Endodermal cell (in vitro differentiated cells): Measurements from ENCODE around the gene SELPLG. TPM values are rescaled to one million over a fixed set of nuclear protein-coding genes. Genes with fewer than 3 reads are reported as not detected.

Experiments
- DNase-seq: peaks from one replicate; pipeline ENCODE4 v3.0.0-alpha.2; 2017
- H3K27ac ChIP-seq: 2 replicates; pipeline ENCODE4 v1.5.1; 2013; ENCODE audit warnings: mild to moderate bottlenecking, low read depth, low read length, moderate library complexity
- H3K27me3 ChIP-seq: 2 replicates; pipeline ENCODE4 v1.6.1; 2013; ENCODE audit warnings: mild to moderate bottlenecking, low read length, moderate library complexity; ENCODE audit not compliant: insufficient read depth, control insufficient read depth, poor library complexity, severe bottlenecking
- H3K36me3 ChIP-seq: 2 replicates; pipeline ENCODE4 v1.7.0; 2013; ENCODE audit warnings: mild to moderate bottlenecking, low read length, moderate library complexity; ENCODE audit not compliant: control insufficient read depth, insufficient read depth
- H3K4me1 ChIP-seq: one replicate; pipeline ENCODE4 v1.7.0; 2013; ENCODE audit warnings: low read length; ENCODE audit not compliant: control insufficient read depth, insufficient read depth
- H3K4me3 ChIP-seq: 2 replicates; pipeline ENCODE4 v1.5.1; 2013; ENCODE audit warnings: mild to moderate bottlenecking, low read length, moderate library complexity
- H3K9ac ChIP-seq: 2 replicates; pipeline ENCODE4 v1.6.1; 2013; ENCODE audit warnings: mild to moderate bottlenecking, low read length, moderate library complexity; ENCODE audit not compliant: poor library complexity, severe bottlenecking; ENCODE audit errors: extremely low read depth
- H3K9me3 ChIP-seq: 2 replicates; pipeline ENCODE4 v1.6.1; 2013; ENCODE audit warnings: mild to moderate bottlenecking, low read length, moderate library complexity; ENCODE audit not compliant: control insufficient read depth
- H3K27ac Mint-ChIP-seq: 2 replicates; pipeline ENCODE4 v1.8.0; 2020; ENCODE audit warnings: mixed read lengths
- H3K27me3 Mint-ChIP-seq: 2 replicates; pipeline ENCODE4 v1.8.0; 2021; ENCODE audit warnings: mild to moderate bottlenecking, mixed read lengths; ENCODE audit not compliant: insufficient read depth
- H3K36me3 Mint-ChIP-seq: 2 replicates; pipeline ENCODE4 v1.8.0; 2020; ENCODE audit warnings: low read depth, mixed read lengths
- H3K4me1 Mint-ChIP-seq: 2 replicates; pipeline ENCODE4 v1.8.0; 2020; ENCODE audit warnings: mixed read lengths
- H3K4me3 Mint-ChIP-seq: 2 replicates; pipeline ENCODE4 v1.8.0; 2020; ENCODE audit warnings: mild to moderate bottlenecking, moderate library complexity, mixed read lengths
- H3K9me3 Mint-ChIP-seq: 2 replicates; pipeline ENCODE4 v1.8.0; 2020; ENCODE audit warnings: mild to moderate bottlenecking, mixed read lengths
- CTCF ChIP-seq: fragments of 200-600 bp; sonication (generic); conservative IDR thresholded peaks from 2 replicates; pipeline ENCODE4 v1.5.0; 2021; ENCODE audit warnings: antibody characterized with exemption, mild to moderate bottlenecking
- WGBS, 2 experiments: methylation state at CpG; one replicate each; pipeline versions ENCODE4 v1.1.5 to v1.1.7; 2013; ENCODE audit warnings: missing lambda C conversion rate in 2 of 2, mixed read lengths in 1 of 2; ENCODE audit not compliant: insufficient coverage in 1 of 2, insufficient read length in 1 of 2; 5-methylcytosine and 5-hydroxymethylcytosine counted together
- total RNA-seq, 2 donors: library from RNA; stranded (reverse); fragmentation: NEBNext Ultra II Directional in 1 of 2; extraction: Animal tissue kit (Norgen Biotek cat#: 25700) in 1 of 2; gene quantifications; 2 replicates in 1 of 2; 3 replicates in 1 of 2; pipeline ENCODE4 v1.2.1, GENCODE V29; 2021

Gene SELPLG
- total RNA-seq, 2 donors from 2014 or later = 0.13 TPM; not detected in 1

GRCh38 chr12:108612788-108613282, 20.9 kb downstream of the SELPLG start:
- Mint-ChIP-seq H3K4me1 (no peaks in the 10 kb centered on the region), H3K36me3 (no peaks in the 10 kb centered on the region), H3K4me3 (no peak overlapping the region), H3K27ac (no peak overlapping the region), H3K9me3 (peaks cover 9% of the 10 kb centered on the region), H3K27me3 (peaks cover 2% of the 10 kb centered on the region)
- Histone ChIP-seq H3K36me3 (no peaks in the 10 kb centered on the region), H3K27me3 (no peaks in the 10 kb centered on the region), H3K9me3 (no peaks in the 10 kb centered on the region), H3K4me3 (no peak overlapping the region), H3K4me1 (no peaks in the 10 kb centered on the region), H3K27ac (no peak overlapping the region), H3K9ac (no peak overlapping the region)
- DNase-seq = peak; percentile 91
- WGBS, 2 experiments = 79 to 82% methylated on average over 8 of the region's 8 CpGs
- TF ChIP-seq CTCF = no peak

DNA sequence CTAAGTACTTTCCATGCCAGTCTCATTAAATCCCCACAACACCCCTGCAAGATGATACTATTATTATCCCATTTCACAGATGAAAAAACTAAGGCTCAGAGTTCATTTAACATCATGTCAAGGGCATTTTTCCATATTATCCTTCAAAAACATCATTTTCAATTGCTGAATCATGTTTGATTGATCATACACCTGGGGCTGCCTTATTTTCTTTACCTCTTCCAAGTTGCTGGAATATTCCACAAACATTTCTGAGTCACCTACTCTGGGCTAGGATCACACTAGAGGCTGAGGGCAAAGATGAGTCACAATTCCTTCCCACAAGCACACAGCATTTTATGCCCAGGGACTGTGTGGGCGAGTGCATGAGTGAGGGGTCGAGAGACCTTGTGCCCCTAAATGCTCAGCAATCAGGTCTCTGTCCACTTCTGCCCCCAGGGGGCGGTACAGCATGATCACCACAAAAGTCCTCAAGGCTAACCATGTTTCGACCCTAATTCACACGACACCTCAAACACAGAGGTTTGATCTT, 21.7 kb downstream of the SELPLG start:
- Histone ChIP-seq H3K27ac (no peak overlapping the region), H3K36me3 (no peaks in the 10 kb centered on the region), H3K9ac (no peak overlapping the region), H3K9me3 (no peaks in the 10 kb centered on the region), H3K4me1 (no peaks in the 10 kb centered on the region), H3K27me3 (no peaks in the 10 kb centered on the region), H3K4me3 (no peak overlapping the region)
- no peak overlapping the region for H3K4me3 Mint-ChIP-seq
- no peaks in the 10 kb centered on the region for H3K4me1 Mint-ChIP-seq
- no peaks in the 10 kb centered on the region for H3K36me3 Mint-ChIP-seq
- H3K9me3 Mint-ChIP-seq = peaks cover 9% of the 10 kb centered on the region
- 41 to 70% methylated on average over 4 to 5 of the region's 5 CpGs for WGBS, 2 experiments
- TF ChIP-seq CTCF = peak; percentile 77
- peak; percentile 93 for DNase-seq
- H3K27ac Mint-ChIP-seq = no peak overlapping the region
- peaks cover 2% of the 10 kb centered on the region for H3K27me3 Mint-ChIP-seq

GRCh38 chr12:108610856-108611605, 22.7 kb downstream of the SELPLG start:
- H3K4me1 ChIP-seq = no peaks in the 10 kb centered on the region
- H3K9me3 ChIP-seq = no peaks in the 10 kb centered on the region
- Mint-ChIP-seq H3K4me1 (no peaks in the 10 kb centered on the region), H3K27me3 (no peaks in the 10 kb centered on the region), H3K9me3 (peaks cover 3% of the 10 kb centered on the region), H3K27ac (no peak overlapping the region), H3K4me3 (no peak overlapping the region), H3K36me3 (no peaks in the 10 kb centered on the region)
- DNase-seq = no peak
- H3K27ac ChIP-seq = no peak overlapping the region
- H3K36me3 ChIP-seq = no peaks in the 10 kb centered on the region
- no peak overlapping the region for H3K4me3 ChIP-seq
- WGBS, 2 experiments = 91 to 94% methylated on average over 7 to 15 of the region's 15 CpGs
- H3K9ac ChIP-seq = no peak overlapping the region
- no peaks in the 10 kb centered on the region for H3K27me3 ChIP-seq
- no peak for TF ChIP-seq CTCF
